GM12891 (cell line): ENCODE data around the gene GSTM4.

Experiments
- PAX5 ChIP-seq: IDR thresholded peaks from 2 replicates; pipeline ENCODE4 v1.6.1; 2011; ENCODE audit warnings: low read length, moderate library complexity, mild to moderate bottlenecking; ENCODE audit not compliant: insufficient read depth, severe bottlenecking
- POLR2A ChIP-seq: IDR thresholded peaks from 2 replicates; pipeline ENCODE4 v1.6.1; 2011; ENCODE audit warnings: low read depth, low read length, control low read depth
- POLR2AphosphoS5 ChIP-seq: IDR thresholded peaks from 2 replicates; pipeline ENCODE4 v1.6.1; 2011; ENCODE audit warnings: low read depth, low read length, control low read depth
- POU2F2 ChIP-seq: IDR thresholded peaks from 2 replicates; pipeline ENCODE4 v1.6.1; 2011; ENCODE audit warnings: low read depth, mild to moderate bottlenecking, control low read depth, low read length, moderate library complexity
- TAF1 ChIP-seq: IDR thresholded peaks from 2 replicates; pipeline ENCODE4 v1.6.1; 2011; ENCODE audit warnings: low read depth, low read length, control low read depth

GRCh38 chr1:109657970-109658369, 2.1 kb downstream of the GSTM4 start:
- no peak for TF ChIP-seq POLR2A
- no peak for TF ChIP-seq POLR2AphosphoS5
- no peak for TF ChIP-seq TAF1
- TF ChIP-seq POU2F2, result no peak
- TF ChIP-seq PAX5, result no peak
